Measurements from ENCODE around the gene TAL1. TPM values are rescaled to one million over a fixed set of nuclear protein-coding genes. Genes with fewer than 3 reads are reported as not detected.

Gene TAL1
- total RNA-seq, 8 experiments from 2014 or later = 0.14 to 10.5 (median 0.38) TPM; not detected in 3

GRCh38 chr1:47227341-47228232 is 4.4 kb downstream of the TAL1 start:
- in situ Hi-C loops (cut with MboI; ENCODE audit: low pct_unique_long_range_greater_than_20kb in 2 of 9, low sequenced_read_pairs in 9 of 9, unreplicated experiment in 9 of 9) = no loop called here
- no peak overlapping the region for H3K4me3 ChIP-seq
- WGBS, 10 experiments = 32 to 61% (median 48%) methylated on average over 1 to 7 of the region's 7 CpGs; no CpG with 5 or more reads in 4 of the 10 experiments
- no peak overlapping the region for H3K27ac ChIP-seq
- H3K4me1 ChIP-seq (replicated peaks in 1 of 2) = peaks cover 8 to 18% of the 10 kb centered on the region in 2 donors
- ATAC-seq (replicated peaks in 6 of 8) = no peak

GRCh38 chr1:47226839-47227215 is 5.2 kb downstream of the TAL1 start:
- ATAC-seq (replicated peaks in 6 of 8) = no peak
- 39 to 80% (median 43%) methylated on average over 1 to 4 of the region's 4 CpGs; no CpG with 5 or more reads in 2 of the 10 experiments for WGBS, 10 experiments
- Histone ChIP-seq H3K27ac (no peak overlapping the region), H3K4me3 (no peak overlapping the region), H3K4me1 (replicated peaks in 1 of 2) (peaks cover 5 to 15% of the 10 kb centered on the region in 2 donors)
- in situ Hi-C loops (cut with MboI; ENCODE audit: low pct_unique_long_range_greater_than_20kb in 2 of 9, low sequenced_read_pairs in 9 of 9, unreplicated experiment in 9 of 9) = no loop called here

- peak overlapping the region in 1 of 5 donors; percentile 18 for H3K4me3 ChIP-seq
- no peak for ATAC-seq (replicated peaks in 6 of 8)
- 0 to 60% (median 30%) methylated on average over 1 to 18 of the region's 19 CpGs; no CpG with 5 or more reads in 2 of the 10 experiments for WGBS, 10 experiments
- in situ Hi-C loops (cut with MboI; ENCODE audit: low pct_unique_long_range_greater_than_20kb in 2 of 9, low sequenced_read_pairs in 9 of 9, unreplicated experiment in 9 of 9) = no loop called here
- H3K27ac ChIP-seq = no peak overlapping the region
- peaks cover 0 to 10% of the 10 kb centered on the region in 2 donors for H3K4me1 ChIP-seq (replicated peaks in 1 of 2)
Observed at GRCh38 chr1:47226121-47226838, 5.7 kb downstream of the TAL1 start.

GRCh38 chr1:47225430-47226100 is 6.5 kb downstream of the TAL1 start:
- Histone ChIP-seq H3K27ac (no peak overlapping the region), H3K4me1 (replicated peaks in 1 of 2) (peaks cover 0 to 10% of the 10 kb centered on the region in 2 donors), H3K4me3 (peak overlapping the region; percentile 9 to 28 (median 18))
- peak; percentile 51 to 90 (median 85) for ATAC-seq (replicated peaks in 6 of 8)
- in situ Hi-C loops (cut with MboI; ENCODE audit: low pct_unique_long_range_greater_than_20kb in 2 of 9, low sequenced_read_pairs in 9 of 9, unreplicated experiment in 9 of 9) = no loop called here
- WGBS, 10 experiments = 0% methylated on average over 1 of the region's 79 CpGs; no CpG with 5 or more reads in 8 of the 10 experiments

DNA sequence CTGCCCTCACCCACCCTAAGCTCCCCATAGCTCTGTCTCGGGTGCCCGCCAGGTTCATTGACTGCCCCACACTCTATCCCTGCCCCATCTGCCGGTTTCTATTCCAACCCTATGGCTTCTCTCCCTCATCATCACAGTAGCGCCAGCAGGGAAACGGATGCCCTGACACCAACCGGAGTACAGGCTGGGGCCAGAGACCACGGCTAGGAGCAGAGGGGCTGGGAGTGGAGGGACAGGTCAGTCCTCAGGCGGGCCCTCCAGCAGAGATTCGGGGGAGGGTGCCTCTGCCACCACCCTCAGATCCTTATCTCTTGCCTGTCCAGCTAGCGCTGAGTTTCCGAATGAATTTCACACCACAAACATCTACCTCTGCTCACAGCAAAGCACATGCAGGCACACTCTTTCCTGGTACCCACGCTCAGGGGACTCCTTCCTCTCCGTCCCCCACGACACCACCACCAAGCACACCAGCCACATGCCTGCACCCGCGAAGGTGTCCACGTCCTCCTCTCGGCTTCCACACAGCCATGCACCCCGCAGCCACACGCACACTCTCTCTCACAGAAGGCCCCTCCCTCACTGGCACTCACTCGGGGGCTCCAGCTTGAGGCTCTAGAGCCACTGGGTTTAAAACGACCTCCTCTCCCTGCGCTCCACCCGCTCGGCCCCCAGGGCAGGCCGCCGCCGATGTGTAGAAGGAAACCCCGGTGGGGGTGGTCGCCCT is 7.2 kb downstream of the TAL1 start:
- no peak overlapping the region for H3K27ac ChIP-seq
- peak overlapping the region in 4 of 5 donors; percentile 10 to 28 (median 20) for H3K4me3 ChIP-seq
- in situ Hi-C loops (cut with MboI; ENCODE audit: low pct_unique_long_range_greater_than_20kb in 2 of 9, low sequenced_read_pairs in 9 of 9, unreplicated experiment in 9 of 9) = no loop called here
- H3K4me1 ChIP-seq (replicated peaks in 1 of 2) = peaks cover 0 to 10% of the 10 kb centered on the region in 2 donors
- ATAC-seq (replicated peaks in 6 of 8) = peak; percentile 32 to 65 (median 57)
- WGBS, 10 experiments = 1 to 32% (median 20%) methylated on average over 4 to 18 of the region's 30 CpGs; no CpG with 5 or more reads in 4 of the 10 experiments

GRCh38 chr1:47223921-47224675 is 7.9 kb downstream of the TAL1 start:
- Histone ChIP-seq H3K27ac (no peak overlapping the region), H3K4me3 (no peak overlapping the region), H3K4me1 (replicated peaks in 1 of 2) (peaks cover 0 to 10% of the 10 kb centered on the region in 2 donors)
- 0 to 60% (median 26%) methylated on average over 1 to 3 of the region's 9 CpGs; no CpG with 5 or more reads in 6 of the 10 experiments for WGBS, 10 experiments
- ATAC-seq (replicated peaks in 6 of 8) = no peak
- in situ Hi-C loops (cut with MboI; ENCODE audit: low pct_unique_long_range_greater_than_20kb in 2 of 9, low sequenced_read_pairs in 9 of 9, unreplicated experiment in 9 of 9) = no loop called here

DNA sequence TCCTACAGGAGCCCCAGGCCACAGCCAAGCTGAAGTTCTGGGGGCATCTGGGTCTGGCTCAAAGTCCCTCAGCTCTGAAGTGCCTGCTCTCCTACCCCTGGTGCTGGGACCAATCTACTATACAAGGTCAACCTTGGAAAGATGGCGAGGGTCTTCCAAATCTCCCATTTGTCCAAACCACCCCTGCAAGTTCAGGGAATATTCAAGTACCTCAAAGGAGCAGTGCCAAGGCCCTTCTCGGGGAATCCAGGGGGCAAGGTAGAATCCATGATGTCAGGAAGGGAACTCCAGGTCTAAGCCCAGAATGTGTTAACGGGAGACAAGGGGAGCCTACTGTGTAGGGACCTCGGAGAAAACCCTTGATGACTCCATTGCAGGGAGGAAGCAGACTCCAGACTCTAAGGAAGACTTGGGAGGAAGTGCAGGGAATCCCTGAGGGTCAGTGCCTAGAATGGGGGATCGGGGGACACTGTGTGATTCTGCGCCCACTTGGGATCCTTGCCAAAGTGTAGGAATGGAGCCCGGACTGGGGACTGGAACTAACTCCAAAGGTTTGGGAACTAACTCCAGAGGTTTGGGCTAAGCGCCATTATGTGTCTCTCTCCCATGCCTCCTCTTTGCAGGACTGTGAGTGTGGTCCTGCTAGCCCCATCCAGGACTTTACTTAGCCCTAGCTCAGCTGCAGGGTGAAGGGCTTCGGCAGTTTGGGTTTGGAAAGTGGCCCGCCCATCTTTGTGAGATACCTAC is 8.7 kb downstream of the TAL1 start:
- 0 to 68% (median 56%) methylated on average over 1 to 10 of the region's 10 CpGs; no CpG with 5 or more reads in 2 of the 10 experiments for WGBS, 10 experiments
- no peak for ATAC-seq (replicated peaks in 6 of 8)
- Histone ChIP-seq H3K4me3 (no peak overlapping the region), H3K27ac (no peak overlapping the region), H3K4me1 (replicated peaks in 1 of 2) (peaks cover 0 to 10% of the 10 kb centered on the region in 2 donors)
- in situ Hi-C loops (cut with MboI; ENCODE audit: low pct_unique_long_range_greater_than_20kb in 2 of 9, low sequenced_read_pairs in 9 of 9, unreplicated experiment in 9 of 9) = no loop called here

DNA sequence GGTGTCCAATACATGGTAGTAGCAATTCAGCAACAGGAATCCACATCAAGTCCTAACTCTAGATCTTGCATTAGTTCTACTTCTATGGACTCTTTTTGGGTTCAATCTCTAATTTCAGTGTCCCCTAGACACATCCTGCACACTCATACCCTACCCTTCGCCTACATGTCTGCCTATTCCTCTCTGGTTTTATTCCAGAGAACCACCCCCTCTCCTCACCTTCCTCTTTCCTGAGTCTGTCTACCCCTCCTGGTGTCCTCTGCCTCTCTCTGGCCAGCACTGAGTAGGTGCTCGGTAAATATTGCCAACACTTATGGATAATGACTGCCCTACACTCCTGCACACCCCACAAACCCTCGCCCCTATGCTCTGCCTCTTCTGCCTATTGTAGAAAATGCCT is 9.5 kb downstream of the TAL1 start:
- no peak overlapping the region for H3K4me3 ChIP-seq
- in situ Hi-C loops (cut with MboI; ENCODE audit: low pct_unique_long_range_greater_than_20kb in 2 of 9, low sequenced_read_pairs in 9 of 9, unreplicated experiment in 9 of 9) = no loop called here
- ATAC-seq (replicated peaks in 6 of 8) = no peak

GRCh38 chr1:47219590-47220220 is 12.3 kb downstream of the TAL1 start:
- peaks cover 0 to under 1% of the 10 kb centered on the region in 2 donors for H3K4me1 ChIP-seq (replicated peaks in 1 of 2)
- in situ Hi-C loops (cut with MboI; ENCODE audit: low pct_unique_long_range_greater_than_20kb in 2 of 9, low sequenced_read_pairs in 9 of 9, unreplicated experiment in 9 of 9) = no loop called here
- 58 to 98% (median 93%) methylated on average over 3 to 15 of the region's 29 CpGs; no CpG with 5 or more reads in 4 of the 10 experiments for WGBS, 10 experiments
- no peak for ATAC-seq (replicated peaks in 6 of 8)
- H3K4me3 ChIP-seq = no peak overlapping the region
- no peak overlapping the region for H3K27ac ChIP-seq

More for the DNA sequence above, 9.5 kb downstream of the TAL1 start:
- H3K27ac ChIP-seq = no peak overlapping the region
- WGBS, 10 experiments = 0 to 82% (median 70%) methylated on average over 1 to 3 of the region's 3 CpGs; no CpG with 5 or more reads in 3 of the 10 experiments
- H3K4me1 ChIP-seq (replicated peaks in 1 of 2) = peaks cover 0 to 10% of the 10 kb centered on the region in 2 donors

DNA sequence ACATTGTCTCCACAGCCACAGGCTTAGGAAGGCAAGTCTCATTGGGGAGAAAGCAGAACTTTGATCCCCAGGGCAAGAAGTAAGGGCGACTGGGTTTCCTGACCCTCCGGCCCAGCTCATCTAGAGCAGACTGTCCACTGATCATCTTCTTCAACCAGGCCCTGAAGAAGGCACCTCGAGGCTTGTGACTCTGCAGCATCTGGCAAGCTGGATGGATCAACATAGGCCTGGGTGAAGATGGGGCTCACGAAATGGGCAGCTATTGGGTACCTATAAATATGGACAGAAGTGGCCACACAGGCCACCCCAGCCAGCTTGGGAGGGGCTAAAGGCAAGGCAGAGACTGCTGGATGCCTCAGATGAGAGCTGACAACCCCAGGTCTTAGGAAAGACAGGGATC is 13.0 kb downstream of the TAL1 start:
- in situ Hi-C loops (cut with MboI; ENCODE audit: low pct_unique_long_range_greater_than_20kb in 2 of 9, low sequenced_read_pairs in 9 of 9, unreplicated experiment in 9 of 9) = no loop called here
- ATAC-seq (replicated peaks in 6 of 8) = no peak
- Histone ChIP-seq H3K4me3 (no peak overlapping the region), H3K27ac (no peak overlapping the region), H3K4me1 (replicated peaks in 1 of 2) (no peaks in the 10 kb centered on the region)
- WGBS, 10 experiments = 51 to 76% (median 68%) methylated on average over 3 to 4 of the region's 4 CpGs; no CpG with 5 or more reads in 6 of the 10 experiments
